ENCODE data around the gene SMIM45.

SMIM45 gene

GRCh38 chr22:41920271-41920976, 31.5 kb upstream of the SMIM45 start:
- Histone ChIP-seq H3K9ac (replicated peaks; ENCODE audit: extremely low read depth, insufficient read depth, low read length) (no peak overlapping the region), H3K4me3 (replicated peaks in 1 of 3; ENCODE audit: insufficient read depth in 1 of 3, low read depth in 1 of 3, low read length in 3 of 3) (no peak overlapping the region)

More at GRCh38 chr22:41920271-41920976, 31.5 kb upstream of the SMIM45 start:
- Histone ChIP-seq H3K4me1 (ENCODE audit: control insufficient read depth, extremely low read depth, insufficient read depth, low read length) (peaks cover 11% of the 10 kb centered on the region), H3K27ac (ENCODE audit: insufficient read depth, low read depth, low read length) (no peak overlapping the region), H3K79me2 (ENCODE audit: control insufficient read depth, insufficient read depth, low read length) (no peaks in the 10 kb centered on the region), H4K20me1 (replicated peaks; ENCODE audit: control insufficient read depth, extremely low read depth, insufficient read depth, low read length) (no peaks in the 10 kb centered on the region), H3K27me3 (ENCODE audit: control insufficient read depth in 2 of 2, insufficient read depth in 2 of 2, low read length in 2 of 2) (peaks cover 23 to 24% of the 10 kb centered on the region in 2 experiments), H3K4me2 (ENCODE audit: insufficient read depth, low read length) (no peak overlapping the region), H3K9me1 (replicated peaks; ENCODE audit: control insufficient read depth, extremely low read depth, insufficient read depth, low read length) (no peaks in the 10 kb centered on the region), H3K36me3 (ENCODE audit: control insufficient read depth in 2 of 2, extremely low read depth in 1 of 2, insufficient read depth in 2 of 2, low read length in 2 of 2) (no peaks in the 10 kb centered on the region), H3K9me3 (replicated peaks; ENCODE audit: control insufficient read depth, insufficient read depth, low read length) (no peaks in the 10 kb centered on the region), H2AFZ (ENCODE audit: low read depth, low read length) (peak overlapping the region; percentile 15)
- POLR2A ChIA-PET = no interaction called here
- TF ChIP-seq POLR2AphosphoS5 (IDR thresholded peaks at IDR 0.05; ENCODE audit: insufficient read depth, low read depth, low read length) (no peak), POLR2A (IDR thresholded peaks at IDR 0.05; ENCODE audit: low read depth, low read length) (no peak), MYC (IDR thresholded peaks at IDR 0.05; ENCODE audit: low read depth, low read length) (no peak), GATA2 (IDR thresholded peaks at IDR 0.05; ENCODE audit: insufficient read depth, insufficient read length, low read depth, low read length) (no peak), CTCF (IDR thresholded peaks at IDR 0.05; ENCODE audit: extremely low read depth in 1 of 2, insufficient read depth in 1 of 2, low read depth in 1 of 2, low read length in 2 of 2) (no peak), MAX (IDR thresholded peaks at IDR 0.05; ENCODE audit: insufficient read depth, insufficient read length) (no peak), FOS (IDR thresholded peaks at IDR 0.05; ENCODE audit: borderline replicate concordance, insufficient read depth, low read length) (no peak), EZH2 (IDR thresholded peaks at IDR 0.05; ENCODE audit: borderline replicate concordance, low read depth, low read length, severe bottlenecking) (no peak), JUN (IDR thresholded peaks at IDR 0.05; ENCODE audit: borderline replicate concordance, insufficient read depth, insufficient read length, low read depth) (no peak)
- CTCF ChIA-PET = interaction anchor here (1.6 to 2.1 kb wide), 2 partner anchors 20 to 24 kb away, joined by 4 to 8 read pairs; no protein-coding TSS in a partner anchor
- intact Hi-C loops (cut with micrococcal nuclease) = no loop called here
- no peak for DNase-seq (ENCODE audit: low read depth, low spot score)
- dilution Hi-C loops (cut with MboI; ENCODE audit: extremely low pct_ligation_motif_present, low sequenced_read_pairs) = no loop called here
- no TSS peak for BruUV-seq (replicated peaks)
- FAIRE-seq = no peak

Measured in endothelial cell of umbilical vein (primary cell).